ENCODE results near the gene GNB1L. TPM values are rescaled to one million over a fixed set of nuclear protein-coding genes. Genes with fewer than 3 reads are reported as not detected.
A peak's percentile ranks its signal among the peaks of the same experiment; 100 is the strongest.

GNB1L gene
- total and polyA plus RNA-seq, 7 donors, result 2.5 to 15.0 (median 5.3) TPM

GRCh38 chr22:19770349-19771220, 84.1 kb downstream of the GNB1L start:
- Histone ChIP-seq H3K27me3 (peaks cover 36 to 96% (median 69%) of the 10 kb centered on the region in 3 donors), H3K4me1 (peaks cover 0 to 19% (median 15%) of the 10 kb centered on the region in 4 donors), H3K27ac (no peak overlapping the region), H3K36me3 (no peaks in the 10 kb centered on the region), H3K9me3 (no peaks in the 10 kb centered on the region), H3K4me3 (no peak overlapping the region)
- 72 to 85% methylated on average over 25 of the region's 25 CpGs for WGBS, 2 donors
- DNase-seq, result no peak
- intact Hi-C loops (cut with DNase I), result no loop called here
- TF ChIP-seq POLR2AphosphoS5 (IDR thresholded peaks at IDR 0.05) (no peak), POLR2A (IDR thresholded peaks at IDR 0.05) (no peak), CTCF (IDR thresholded peaks at IDR 0.05) (no peak), EP300 (IDR thresholded peaks at IDR 0.05) (no peak)

- Histone ChIP-seq H3K4me3 (no peak overlapping the region), H3K36me3 (no peaks in the 10 kb centered on the region), H3K4me1 (peaks cover 0 to 19% (median 15%) of the 10 kb centered on the region in 4 donors), H3K9me3 (no peaks in the 10 kb centered on the region), H3K27me3 (peaks cover 42 to 99% (median 82%) of the 10 kb centered on the region in 3 donors), H3K27ac (no peak overlapping the region)
- intact Hi-C loops (cut with DNase I), result no loop called here
- DNase-seq, result no peak
- WGBS, 2 donors, result 89 to 93% methylated on average over 12 of the region's 12 CpGs
- TF ChIP-seq CTCF (IDR thresholded peaks at IDR 0.05), result no peak
- TF ChIP-seq EP300 (IDR thresholded peaks at IDR 0.05), result no peak
- no peak for TF ChIP-seq POLR2A (IDR thresholded peaks at IDR 0.05)
- no peak for TF ChIP-seq POLR2AphosphoS5 (IDR thresholded peaks at IDR 0.05)
These were observed 85.3 kb downstream of the GNB1L start for GRCh38 chr22:19769393-19769715.

GRCh38 chr22:19767427-19768341, 87.0 kb downstream of the GNB1L start:
- WGBS, 2 donors, result 15% methylated on average over 35 of the region's 35 CpGs
- Histone ChIP-seq H3K27ac (no peak overlapping the region), H3K27me3 (peaks cover 51 to 99% (median 87%) of the 10 kb centered on the region in 3 donors), H3K9me3 (no peaks in the 10 kb centered on the region), H3K4me1 (peaks cover 0 to 19% (median 15%) of the 10 kb centered on the region in 4 donors), H3K36me3 (no peaks in the 10 kb centered on the region), H3K4me3 (peak overlapping the region in 1 of 4 donors; percentile 38)
- intact Hi-C loops (cut with DNase I), result no loop called here
- peak; percentile 80 for DNase-seq
- TF ChIP-seq EP300 (IDR thresholded peaks at IDR 0.05) (no peak), POLR2A (IDR thresholded peaks at IDR 0.05) (no peak), POLR2AphosphoS5 (IDR thresholded peaks at IDR 0.05) (peak in 1 of 4 donors; percentile 18)

- no peak for DNase-seq
- Histone ChIP-seq H3K36me3 (no peaks in the 10 kb centered on the region), H3K27ac (no peak overlapping the region), H3K27me3 (peaks cover 51 to 99% (median 94%) of the 10 kb centered on the region in 3 donors), H3K9me3 (no peaks in the 10 kb centered on the region), H3K4me3 (peak overlapping the region in 3 of 4 donors; percentile 21 to 38 (median 28)), H3K4me1 (peaks cover 0 to 19% (median 15%) of the 10 kb centered on the region in 4 donors)
- intact Hi-C loops (cut with DNase I), result no loop called here
- WGBS, 2 donors, result 1% methylated on average over 103 of the region's 103 CpGs
- no peak for TF ChIP-seq CTCF (IDR thresholded peaks at IDR 0.05)
- TF ChIP-seq POLR2A (IDR thresholded peaks at IDR 0.05), result no peak
- TF ChIP-seq POLR2AphosphoS5 (IDR thresholded peaks at IDR 0.05), result no peak
- TF ChIP-seq EP300 (IDR thresholded peaks at IDR 0.05), result no peak
These were observed 87.9 kb downstream of the GNB1L start for GRCh38 chr22:19766511-19767426.
